HTR-8/SVneo (cell line): ENCODE measurements around the gene ETS2.

Source experiments
- DNase-seq: peaks from one replicate; pipeline ENCODE4 v3.0.0; 2011; ENCODE audit warnings: low spot score, mixed read lengths; ENCODE audit not compliant: insufficient read length
- FAIRE-seq: peaks from 2 replicates; lab custom pipeline; 2011; peaks lifted over from hg19 to GRCh38; lab: Jason Lieb, UNC

The ETS2 gene

GRCh38 chr21:38805328-38806152 is at the start of gene ETS2:
ETS2 (plus strand) TSS chr21:38805929; CDS start chr21:38810035, 4,106 bp downstream.
- no peak for FAIRE-seq

GRCh38 chr21:38756746-38757145 is 49.0 kb upstream of the ETS2 start:
- peak; percentile 36 for DNase-seq

More at GRCh38 chr21:38805328-38806152, at the start of gene ETS2:
- peak; percentile 69 for DNase-seq

GRCh38 chr21:38758501-38759214 is 47.1 kb upstream of the ETS2 start:
- no peak for DNase-seq

More at GRCh38 chr21:38756746-38757145, 49.0 kb upstream of the ETS2 start:
- no peak for FAIRE-seq

GRCh38 chr21:38759413-38759812 is 46.3 kb upstream of the ETS2 start:
- DNase-seq (no peak), FAIRE-seq (no peak)

More at GRCh38 chr21:38758501-38759214, 47.1 kb upstream of the ETS2 start:
- no peak for FAIRE-seq

GRCh38 chr21:38760017-38760761 is 45.5 kb upstream of the ETS2 start:
- DNase-seq (no peak), FAIRE-seq (no peak)

- no peak for FAIRE-seq
- no peak for DNase-seq
Measured at GRCh38 chr21:38760762-38761155, 45.0 kb upstream of the ETS2 start.

- DNase-seq (no peak), FAIRE-seq (no peak)
Measured at GRCh38 chr21:38761531-38761930, 44.2 kb upstream of the ETS2 start.

- FAIRE-seq (no peak), DNase-seq (no peak)
Measured at GRCh38 chr21:38765056-38765455, 40.7 kb upstream of the ETS2 start.

- no peak for DNase-seq
- FAIRE-seq = no peak
Measured at GRCh38 chr21:38766987-38767722, 38.6 kb upstream of the ETS2 start.

- DNase-seq (no peak), FAIRE-seq (no peak)
Measured at GRCh38 chr21:38768471-38769063, 37.2 kb upstream of the ETS2 start.

- DNase-seq = no peak
- FAIRE-seq = no peak
Measured at GRCh38 chr21:38769191-38769780, 36.4 kb upstream of the ETS2 start.

GRCh38 chr21:38770660-38771059 is 35.1 kb upstream of the ETS2 start:
- no peak for FAIRE-seq
- no peak for DNase-seq

- DNase-seq (no peak), FAIRE-seq (no peak)
Measured at GRCh38 chr21:38771536-38771935, 34.2 kb upstream of the ETS2 start.

- no peak for FAIRE-seq
Measured at GRCh38 chr21:38772646-38773045, 33.1 kb upstream of the ETS2 start.

GRCh38 chr21:38773099-38774061 is 32.3 kb upstream of the ETS2 start:
- DNase-seq (peak; percentile 71), FAIRE-seq (no peak)

More at GRCh38 chr21:38772646-38773045, 33.1 kb upstream of the ETS2 start:
- DNase-seq = no peak

- no peak for FAIRE-seq
Measured at GRCh38 chr21:38774152-38774551, 31.6 kb upstream of the ETS2 start.

GRCh38 chr21:38774586-38775285 is 31.0 kb upstream of the ETS2 start:
- no peak for DNase-seq
- no peak for FAIRE-seq

More at GRCh38 chr21:38774152-38774551, 31.6 kb upstream of the ETS2 start:
- DNase-seq = no peak
